Ovary (tissue), 9 donors: ENCODE measurements around the gene ZSCAN20. TPM values are rescaled to one million over a fixed set of nuclear protein-coding genes. Genes with fewer than 3 reads are reported as not detected.

Experiments used
- DNase-seq, 5 donors: peaks; one replicate each; pipeline ENCODE4 v3.0.0-alpha.2; 2019 to 2020
- H3K27ac ChIP-seq, 2 donors: fragments of 200-600 bp; one replicate each; pipeline versions ENCODE4 v1.5.1 to v1.8.0; 2019 to 2022
- H3K27me3 ChIP-seq: fragments of 200-600 bp; one replicate; pipeline ENCODE4 v1.8.0; 2022
- H3K36me3 ChIP-seq: fragments of 200-600 bp; sonication (generic); one replicate; pipeline ENCODE4 v1.5.1; 2019
- H3K4me1 ChIP-seq: one replicate; pipeline ENCODE4 v1.8.1; 2013; ENCODE audit warnings: mild to moderate bottlenecking, moderate library complexity; ENCODE audit not compliant: insufficient read depth
- H3K4me3 ChIP-seq: fragments of 200-600 bp; sonication (generic); one replicate; pipeline ENCODE4 v1.5.1; 2017
- H3K9me3 ChIP-seq, 2 donors: fragments of 200-600 bp in 1 of 2; sonication (generic) in 1 of 2; one replicate each; pipeline versions ENCODE4 v1.5.1 to v1.8.1; 2013 to 2019; ENCODE audit warnings: mild to moderate bottlenecking in 1 of 2, moderate library complexity in 1 of 2
- EP300 ChIP-seq: sonication (generic); formaldehyde crosslinking; IDR thresholded peaks from one replicate; pipeline ENCODE4 v1.6.1; 2017; ENCODE audit warnings: antibody characterized with exemption
- POLR2A ChIP-seq: fragments of 450-650 bp; IDR thresholded peaks from one replicate; pipeline ENCODE4 v1.6.1; 2017; ENCODE audit warnings: antibody characterized with exemption, mild to moderate bottlenecking, moderate library complexity
- WGBS, 3 donors: extraction: QIAGEN DNeasy Blood & Tissue Kit in 1 of 3; methylation state at CpG; one replicate each; pipeline versions ENCODE4 v1.1.5 to v1.1.7; 2013 to 2017; 5-methylcytosine and 5-hydroxymethylcytosine counted together
- intact Hi-C, 4 donors: fragments of 100-400 bp; cut with DNase I; formaldehyde crosslinking; loops; one replicate each; pipeline versions ENCODE4 v1.11.0 to v1.15.1; 2022 to 2023
- polyA plus RNA-seq, 2 donors: library from polyadenylated mRNA; stranded (reverse); fragments of 200-250 nt in 1 of 2; fragments of 350-450 nt in 1 of 2; fragmentation: Illumina TruSeq in 1 of 2; extraction: RNeasy Lipid Tissue Mini Kit (QIAGEN cat#74804) in 1 of 2; gene quantifications; one replicate each; pipeline ENCODE4 v1.2.3, GENCODE V29; 2013 to 2014
- total RNA-seq, 7 donors: library from RNA; depleted of rRNA in 2 of 7; stranded (reverse); fragments of >200 nt in 2 of 7; fragmentation: NEBNext Ultra II Directional in 3 of 7; extraction: Animal tissue kit (Norgen Biotek cat#: 25700) in 3 of 7; gene quantifications; one replicate each; pipeline versions ENCODE4 v1.1.0 to v1.2.4, GENCODE V29; 2016 to 2023
- TF ChIP-seq, protein P1 (sequence below), 3 donors: fragments of 450-650 bp in 2 of 3; fragments of 200-600 bp in 1 of 3; IDR thresholded peaks; one replicate each; pipeline versions ENCODE4 v1.5.1 to v1.8.0; 2016 to 2022; ENCODE audit warnings: antibody characterized with exemption in 3 of 3, mild to moderate bottlenecking in 1 of 3
- donor health status: DM: no; HTN: no; CAD: no; lungs with moderate emphysema.
- donor health status: DM: no; HTN: no; CAD: no.
- donor health status: Bipolar disorder and iron deficiency.
- donor health status: DM: yes; HTN: yes; CAD: no.
- donor health status: DM: no; HTN: no; CAD: no.
- donor health status: DM: yes; HTN: yes; CAD: no.

ZSCAN20 gene
- total and polyA plus RNA-seq, 9 donors: 1.9 to 8.3 (median 6.2) TPM

DNA sequence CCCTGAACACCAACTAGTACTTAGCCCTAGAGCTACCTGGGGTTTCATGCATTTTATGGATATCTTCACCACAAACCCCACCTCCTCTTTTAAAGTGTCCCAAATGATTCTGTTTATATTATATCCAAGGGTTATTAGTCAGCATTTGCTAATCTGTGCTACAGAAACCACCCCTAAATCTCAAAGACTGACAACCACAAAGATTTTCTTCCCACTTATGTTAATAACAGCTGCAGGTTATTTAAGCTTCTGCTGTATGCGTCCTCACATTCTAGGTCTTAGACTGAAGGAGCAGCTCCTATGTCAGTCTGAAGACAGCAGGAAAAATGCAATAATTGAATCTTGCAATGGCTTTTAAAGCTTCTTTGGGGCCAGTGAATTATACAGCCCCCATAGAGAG is 30.3 kb upstream of the ZSCAN20 start:
- H3K27me3 ChIP-seq: no peaks in the 10 kb centered on the region
- H3K36me3 ChIP-seq: no peaks in the 10 kb centered on the region
- no peaks in the 10 kb centered on the region for H3K4me1 ChIP-seq
- H3K27ac ChIP-seq: no peak overlapping the region
- H3K9me3 ChIP-seq: no peaks in the 10 kb centered on the region
- H3K4me3 ChIP-seq: no peak overlapping the region
- TF ChIP-seq POLR2A: no peak
- no peak for TF ChIP-seq EP300
- TF ChIP-seq, protein P1, sequence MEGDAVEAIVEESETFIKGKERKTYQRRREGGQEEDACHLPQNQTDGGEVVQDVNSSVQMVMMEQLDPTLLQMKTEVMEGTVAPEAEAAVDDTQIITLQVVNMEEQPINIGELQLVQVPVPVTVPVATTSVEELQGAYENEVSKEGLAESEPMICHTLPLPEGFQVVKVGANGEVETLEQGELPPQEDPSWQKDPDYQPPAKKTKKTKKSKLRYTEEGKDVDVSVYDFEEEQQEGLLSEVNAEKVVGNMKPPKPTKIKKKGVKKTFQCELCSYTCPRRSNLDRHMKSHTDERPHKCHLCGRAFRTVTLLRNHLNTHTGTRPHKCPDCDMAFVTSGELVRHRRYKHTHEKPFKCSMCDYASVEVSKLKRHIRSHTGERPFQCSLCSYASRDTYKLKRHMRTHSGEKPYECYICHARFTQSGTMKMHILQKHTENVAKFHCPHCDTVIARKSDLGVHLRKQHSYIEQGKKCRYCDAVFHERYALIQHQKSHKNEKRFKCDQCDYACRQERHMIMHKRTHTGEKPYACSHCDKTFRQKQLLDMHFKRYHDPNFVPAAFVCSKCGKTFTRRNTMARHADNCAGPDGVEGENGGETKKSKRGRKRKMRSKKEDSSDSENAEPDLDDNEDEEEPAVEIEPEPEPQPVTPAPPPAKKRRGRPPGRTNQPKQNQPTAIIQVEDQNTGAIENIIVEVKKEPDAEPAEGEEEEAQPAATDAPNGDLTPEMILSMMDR (IDR thresholded peaks at IDR 0.05): no peak
- DNase-seq: no peak
- intact Hi-C loops: no loop called here
- 78 to 89% (median 85%) methylated on average over 1 of the region's 1 CpG for WGBS, 3 donors

DNA sequence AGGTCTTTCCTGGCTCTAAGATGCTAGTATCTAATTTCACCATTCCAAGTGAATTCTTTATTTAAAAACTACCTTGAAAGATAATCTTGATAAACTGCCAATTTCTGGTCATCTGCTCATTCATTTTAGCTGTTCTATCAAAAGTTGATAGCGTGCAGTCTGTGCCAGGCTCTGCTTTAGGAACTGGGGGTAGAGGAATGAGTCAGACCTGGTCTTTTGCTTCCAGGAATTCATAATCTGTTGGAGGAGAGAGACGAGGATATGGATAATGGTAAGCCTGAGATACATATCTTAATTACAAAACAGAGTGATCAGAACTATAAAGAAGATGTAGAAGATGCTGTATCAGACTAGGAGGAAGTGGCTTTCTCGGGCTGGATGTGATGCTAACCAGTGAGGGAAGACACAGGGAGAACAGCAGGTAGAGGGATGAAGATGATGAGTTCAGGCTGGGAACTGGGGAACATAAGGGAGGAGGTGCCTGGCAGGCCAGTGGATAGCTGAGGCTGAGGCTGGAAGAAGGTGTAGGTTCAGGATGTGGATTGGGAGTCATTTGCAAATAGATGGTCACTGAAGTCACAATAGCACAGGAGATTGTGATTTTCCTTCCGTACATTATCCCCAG is 29.3 kb upstream of the ZSCAN20 start:
- intact Hi-C loops: no loop called here
- Histone ChIP-seq H3K27ac (no peak overlapping the region), H3K4me1 (no peaks in the 10 kb centered on the region), H3K27me3 (no peaks in the 10 kb centered on the region), H3K36me3 (no peaks in the 10 kb centered on the region), H3K9me3 (no peaks in the 10 kb centered on the region), H3K4me3 (no peak overlapping the region)
- no peak for DNase-seq
- TF ChIP-seq POLR2A (no peak), EP300 (no peak)
- TF ChIP-seq, protein P1 (IDR thresholded peaks at IDR 0.05): no peak
- WGBS, 3 donors: 39 to 49% (median 41%) methylated on average over 4 of the region's 4 CpGs

DNA sequence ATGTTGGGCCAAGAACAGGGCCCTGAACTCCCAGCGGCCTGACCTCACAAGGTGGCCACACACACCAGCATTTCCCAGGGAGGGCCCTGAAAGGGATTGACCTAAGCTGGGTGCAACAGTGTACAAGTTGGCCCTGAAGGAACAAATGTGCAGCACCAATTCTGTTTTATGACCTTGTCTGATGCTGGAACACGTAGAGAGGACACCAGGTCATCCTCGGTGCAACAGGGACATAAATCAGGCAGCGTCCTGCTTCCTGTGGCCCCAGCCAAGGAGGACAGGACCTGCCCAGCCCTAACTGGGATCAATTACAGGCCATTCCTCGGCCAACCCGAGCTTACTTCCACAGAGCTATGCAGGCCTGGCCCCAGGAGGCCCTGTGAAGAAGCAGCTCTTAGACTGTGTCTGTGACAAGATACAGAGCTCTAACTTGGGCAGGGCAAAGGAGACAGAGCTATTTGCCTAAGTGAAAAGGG is 28.7 kb upstream of the ZSCAN20 start:
- Histone ChIP-seq H3K27me3 (no peaks in the 10 kb centered on the region), H3K9me3 (no peaks in the 10 kb centered on the region), H3K27ac (no peak overlapping the region), H3K4me3 (no peak overlapping the region), H3K36me3 (no peaks in the 10 kb centered on the region), H3K4me1 (no peaks in the 10 kb centered on the region)
- TF ChIP-seq EP300: no peak
- intact Hi-C loops: no loop called here
- DNase-seq: no peak
- 44 to 60% (median 59%) methylated on average over 6 of the region's 6 CpGs for WGBS, 3 donors

DNA sequence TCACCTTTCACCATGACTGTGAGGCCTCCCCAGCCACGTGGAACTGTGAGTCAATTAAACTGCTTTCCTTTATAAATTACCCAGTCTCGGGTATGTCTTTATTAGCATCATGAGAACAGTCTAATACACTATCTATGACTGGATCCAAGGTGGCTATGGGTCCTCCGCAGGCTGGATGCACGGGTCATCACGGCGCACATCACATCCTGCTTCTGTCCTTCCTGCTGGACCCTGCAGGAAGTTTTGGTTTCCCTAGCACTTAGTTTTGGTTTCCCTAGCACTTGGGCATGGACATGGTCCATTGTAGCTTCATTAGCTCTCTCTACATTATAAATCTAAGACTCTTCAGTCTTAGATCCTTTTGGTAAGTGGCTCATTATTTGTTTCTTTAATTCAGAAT is 27.3 kb upstream of the ZSCAN20 start:
- Histone ChIP-seq H3K27ac (no peak overlapping the region), H3K27me3 (no peaks in the 10 kb centered on the region), H3K4me1 (no peaks in the 10 kb centered on the region), H3K4me3 (no peak overlapping the region), H3K36me3 (no peaks in the 10 kb centered on the region), H3K9me3 (no peaks in the 10 kb centered on the region)
- DNase-seq: no peak
- intact Hi-C loops: no loop called here
- WGBS, 3 donors: 87 to 93% (median 92%) methylated on average over 6 of the region's 6 CpGs
- TF ChIP-seq, protein P1 (IDR thresholded peaks at IDR 0.05): no peak
- TF ChIP-seq EP300 (no peak), POLR2A (no peak)

DNA sequence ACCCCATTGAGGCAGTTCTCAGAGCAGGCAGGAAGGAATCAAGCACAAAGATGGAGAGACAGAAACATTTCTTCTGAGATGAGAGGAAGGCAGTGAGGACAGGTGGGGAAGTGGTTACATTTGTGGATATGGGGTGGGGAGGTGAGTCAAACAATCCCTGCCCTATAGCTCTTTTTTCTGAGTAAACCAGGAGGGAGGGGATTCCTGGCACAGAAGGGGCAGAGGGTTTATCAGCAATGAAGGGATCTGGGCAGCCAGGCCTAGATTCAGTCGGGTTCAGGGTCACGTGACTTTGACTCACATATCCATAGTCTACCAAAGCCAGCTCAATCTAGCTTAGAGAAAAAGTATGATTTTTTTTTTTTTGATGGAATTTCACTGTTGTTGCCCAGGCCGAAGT is 25.9 kb upstream of the ZSCAN20 start:
- intact Hi-C loops: no loop called here
- H3K27me3 ChIP-seq: no peaks in the 10 kb centered on the region
- H3K4me3 ChIP-seq: no peak overlapping the region
- no peaks in the 10 kb centered on the region for H3K36me3 ChIP-seq
- no peak for DNase-seq
- H3K9me3 ChIP-seq: no peaks in the 10 kb centered on the region
- WGBS, 3 donors: 74 to 84% (median 79%) methylated on average over 3 of the region's 3 CpGs
- no peaks in the 10 kb centered on the region for H3K4me1 ChIP-seq
- TF ChIP-seq EP300 (no peak), POLR2A (no peak)
- TF ChIP-seq, protein P1 (IDR thresholded peaks at IDR 0.05): no peak
- H3K27ac ChIP-seq: no peak overlapping the region
